ENCODE data around the gene POLR1H. TPM values are rescaled to one million over a fixed set of nuclear protein-coding genes. Genes with fewer than 3 reads are reported as not detected.
A peak's percentile ranks its signal among the peaks of the same experiment; 100 is the strongest.

POLR1H gene
- total RNA-seq, 2 donors from 2014 or later: 16.2 to 23.1 TPM

DNA sequence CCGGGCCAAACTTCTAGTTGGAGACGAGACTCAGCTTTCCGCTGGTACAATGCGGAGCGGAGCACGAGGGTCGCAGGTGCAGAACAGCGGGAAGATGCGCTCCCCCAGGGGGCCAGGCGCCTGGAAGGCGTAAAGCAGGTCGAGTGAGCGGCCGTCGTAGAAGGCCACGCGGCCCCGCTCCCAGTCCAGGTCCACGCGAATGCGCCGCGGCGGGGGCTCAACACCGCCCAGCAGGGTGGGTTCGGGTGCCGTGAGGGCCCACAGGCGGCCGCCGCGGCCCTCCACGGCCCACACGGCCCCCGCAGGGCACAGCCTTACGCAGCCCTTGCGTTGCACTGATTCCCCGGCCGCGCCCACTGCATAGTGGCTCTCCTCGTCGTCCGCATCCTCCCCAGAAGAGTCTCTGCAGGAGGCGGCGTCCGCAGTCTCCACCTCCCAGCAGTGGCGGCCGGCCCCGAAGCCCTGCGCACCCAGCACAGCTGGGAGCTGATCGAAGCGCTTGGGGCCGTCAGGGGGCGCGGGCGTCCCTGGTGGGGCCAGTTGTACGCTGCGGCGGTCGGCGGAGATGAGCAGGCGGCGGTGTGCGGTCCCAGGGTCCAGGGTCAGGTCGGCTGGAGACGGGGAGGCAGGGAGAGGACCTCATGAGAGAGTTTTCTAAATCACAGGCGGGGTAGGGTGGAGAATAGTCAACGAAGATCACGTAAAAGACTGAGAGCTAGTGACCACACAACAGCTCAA is 10.2 kb downstream of the POLR1H start:
- H3K36me3 ChIP-seq: peaks cover 12% of the 10 kb centered on the region
- no peaks in the 10 kb centered on the region for H3K9me3 ChIP-seq
- H3K4me1 ChIP-seq: peaks cover 0 to 33% of the 10 kb centered on the region in 2 donors
- peaks cover 18 to 19% of the 10 kb centered on the region in 2 donors for H3K27me3 ChIP-seq
- no peak overlapping the region for H3K27ac ChIP-seq
- no peak for DNase-seq (ENCODE audit: low spot score)
- H3K4me3 ChIP-seq: peak overlapping the region in 1 of 2 donors; percentile 31
- TF ChIP-seq, protein P1, sequence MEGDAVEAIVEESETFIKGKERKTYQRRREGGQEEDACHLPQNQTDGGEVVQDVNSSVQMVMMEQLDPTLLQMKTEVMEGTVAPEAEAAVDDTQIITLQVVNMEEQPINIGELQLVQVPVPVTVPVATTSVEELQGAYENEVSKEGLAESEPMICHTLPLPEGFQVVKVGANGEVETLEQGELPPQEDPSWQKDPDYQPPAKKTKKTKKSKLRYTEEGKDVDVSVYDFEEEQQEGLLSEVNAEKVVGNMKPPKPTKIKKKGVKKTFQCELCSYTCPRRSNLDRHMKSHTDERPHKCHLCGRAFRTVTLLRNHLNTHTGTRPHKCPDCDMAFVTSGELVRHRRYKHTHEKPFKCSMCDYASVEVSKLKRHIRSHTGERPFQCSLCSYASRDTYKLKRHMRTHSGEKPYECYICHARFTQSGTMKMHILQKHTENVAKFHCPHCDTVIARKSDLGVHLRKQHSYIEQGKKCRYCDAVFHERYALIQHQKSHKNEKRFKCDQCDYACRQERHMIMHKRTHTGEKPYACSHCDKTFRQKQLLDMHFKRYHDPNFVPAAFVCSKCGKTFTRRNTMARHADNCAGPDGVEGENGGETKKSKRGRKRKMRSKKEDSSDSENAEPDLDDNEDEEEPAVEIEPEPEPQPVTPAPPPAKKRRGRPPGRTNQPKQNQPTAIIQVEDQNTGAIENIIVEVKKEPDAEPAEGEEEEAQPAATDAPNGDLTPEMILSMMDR (IDR thresholded peaks at IDR 0.05): no peak

DNA sequence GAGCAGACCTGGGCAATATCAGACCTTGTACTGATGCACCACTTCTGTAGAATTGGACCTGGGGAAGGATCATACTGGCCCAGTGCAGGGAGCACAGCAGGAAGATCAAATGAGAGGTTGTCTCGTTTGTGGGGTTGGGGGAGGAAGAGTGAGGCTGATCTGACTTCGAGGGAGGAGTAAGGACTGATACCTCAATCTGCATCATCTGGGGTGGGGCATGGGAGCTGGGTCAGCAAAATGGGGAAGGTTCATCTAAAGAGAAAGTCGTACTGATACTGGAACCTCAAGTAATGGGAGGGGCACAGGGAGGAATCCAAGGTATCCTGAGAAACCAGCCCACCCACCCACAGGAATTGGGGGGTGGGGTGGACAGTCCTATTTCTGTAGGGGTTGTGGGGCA is 10.8 kb downstream of the POLR1H start:
- H3K9me3 ChIP-seq: no peaks in the 10 kb centered on the region
- H3K27me3 ChIP-seq: peaks cover 18 to 19% of the 10 kb centered on the region in 2 donors
- H3K27ac ChIP-seq: no peak overlapping the region
- TF ChIP-seq, protein P1 (IDR thresholded peaks at IDR 0.05): no peak
- H3K36me3 ChIP-seq: peaks cover 12% of the 10 kb centered on the region
- H3K4me1 ChIP-seq: peaks cover 0 to 31% of the 10 kb centered on the region in 2 donors
- no peak overlapping the region for H3K4me3 ChIP-seq
- DNase-seq (ENCODE audit: low spot score): no peak

- Histone ChIP-seq H3K4me1 (peaks cover 0 to 25% of the 10 kb centered on the region in 2 donors), H3K4me3 (no peak overlapping the region), H3K27ac (no peak overlapping the region), H3K27me3 (peaks cover 18 to 19% of the 10 kb centered on the region in 2 donors), H3K9me3 (no peaks in the 10 kb centered on the region), H3K36me3 (peaks cover 10% of the 10 kb centered on the region)
- no peak for DNase-seq (ENCODE audit: low spot score)
- TF ChIP-seq, protein P1 (IDR thresholded peaks at IDR 0.05): no peak
These were observed 12.6 kb downstream of the POLR1H start for GRCh38 chr6:30073489-30074235.

- H3K27ac ChIP-seq: no peak overlapping the region
- H3K36me3 ChIP-seq: peaks cover 3% of the 10 kb centered on the region
- peaks cover 18 to 19% of the 10 kb centered on the region in 2 donors for H3K27me3 ChIP-seq
- peak overlapping the region in 1 of 2 donors; percentile 38 for H3K4me3 ChIP-seq
- peaks cover 0 to 25% of the 10 kb centered on the region in 2 donors for H3K4me1 ChIP-seq
- no peak for DNase-seq (ENCODE audit: low spot score)
- H3K9me3 ChIP-seq: no peaks in the 10 kb centered on the region
- TF ChIP-seq, protein P1 (IDR thresholded peaks at IDR 0.05): no peak
These were observed 13.4 kb downstream of the POLR1H start for GRCh38 chr6:30074331-30075093.

- Histone ChIP-seq H3K27me3 (peaks cover 18 to 19% of the 10 kb centered on the region in 2 donors), H3K27ac (no peak within 1 kb of the TSS), H3K4me1 (peaks cover 0 to 25% of the 10 kb centered on the region in 2 donors), H3K4me3 (peak within 1 kb of the TSS in 1 of 2 donors; percentile 38), H3K36me3 (no peaks in the 10 kb centered on the region), H3K9me3 (no peaks in the 10 kb centered on the region)
- DNase-seq (ENCODE audit: low spot score): no peak
- TF ChIP-seq, protein P1 (IDR thresholded peaks at IDR 0.05): no peak
These were observed 14.2 kb downstream of the POLR1H start, which contains the start of gene RNF39 for GRCh38 chr6:30075094-30075789. Gene RNF39 (minus strand): TSS chr6:30075769. CDS start chr6:30075585, 184 bp downstream.

Measured in right atrium auricular region (tissue), 2 donors.